ENCODE results near the gene PARD3B.

PARD3B gene

DNA sequence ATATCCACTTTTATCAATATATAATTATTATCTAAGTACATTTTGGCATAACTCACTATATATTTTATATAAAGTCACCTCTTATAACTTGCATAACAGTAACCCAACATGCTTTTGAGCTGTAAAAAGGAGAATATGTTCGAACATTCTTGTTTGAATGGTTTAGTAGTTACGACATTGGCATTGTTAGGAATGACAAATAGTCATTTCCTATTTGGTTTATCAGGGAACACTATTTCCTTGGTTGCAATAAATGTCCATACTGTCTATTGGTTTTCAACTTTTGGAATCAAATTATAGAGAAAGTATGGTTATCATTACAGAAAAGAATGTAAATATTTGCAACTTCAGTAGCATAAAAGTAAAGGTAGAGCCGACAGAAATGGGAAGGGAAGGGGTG, 124.1 kb downstream of the PARD3B start:
- Histone ChIP-seq H3K27me3 (replicated peaks; ENCODE audit: insufficient read depth, low read length) (no peaks in the 10 kb centered on the region), H3K4me1 (ENCODE audit: low read length) (no peaks in the 10 kb centered on the region)
- TF ChIP-seq EZH2 (optimal IDR thresholded peaks at IDR 0.05; ENCODE audit: low read depth, low read length) = no peak
- TF ChIP-seq, protein P1, sequence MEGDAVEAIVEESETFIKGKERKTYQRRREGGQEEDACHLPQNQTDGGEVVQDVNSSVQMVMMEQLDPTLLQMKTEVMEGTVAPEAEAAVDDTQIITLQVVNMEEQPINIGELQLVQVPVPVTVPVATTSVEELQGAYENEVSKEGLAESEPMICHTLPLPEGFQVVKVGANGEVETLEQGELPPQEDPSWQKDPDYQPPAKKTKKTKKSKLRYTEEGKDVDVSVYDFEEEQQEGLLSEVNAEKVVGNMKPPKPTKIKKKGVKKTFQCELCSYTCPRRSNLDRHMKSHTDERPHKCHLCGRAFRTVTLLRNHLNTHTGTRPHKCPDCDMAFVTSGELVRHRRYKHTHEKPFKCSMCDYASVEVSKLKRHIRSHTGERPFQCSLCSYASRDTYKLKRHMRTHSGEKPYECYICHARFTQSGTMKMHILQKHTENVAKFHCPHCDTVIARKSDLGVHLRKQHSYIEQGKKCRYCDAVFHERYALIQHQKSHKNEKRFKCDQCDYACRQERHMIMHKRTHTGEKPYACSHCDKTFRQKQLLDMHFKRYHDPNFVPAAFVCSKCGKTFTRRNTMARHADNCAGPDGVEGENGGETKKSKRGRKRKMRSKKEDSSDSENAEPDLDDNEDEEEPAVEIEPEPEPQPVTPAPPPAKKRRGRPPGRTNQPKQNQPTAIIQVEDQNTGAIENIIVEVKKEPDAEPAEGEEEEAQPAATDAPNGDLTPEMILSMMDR (IDR thresholded peaks at IDR 0.05; ENCODE audit: low read length) = no peak
- TF ChIP-seq EZH2phosphoT487 (IDR thresholded peaks at IDR 0.05; ENCODE audit: low read length) = no peak

DNA sequence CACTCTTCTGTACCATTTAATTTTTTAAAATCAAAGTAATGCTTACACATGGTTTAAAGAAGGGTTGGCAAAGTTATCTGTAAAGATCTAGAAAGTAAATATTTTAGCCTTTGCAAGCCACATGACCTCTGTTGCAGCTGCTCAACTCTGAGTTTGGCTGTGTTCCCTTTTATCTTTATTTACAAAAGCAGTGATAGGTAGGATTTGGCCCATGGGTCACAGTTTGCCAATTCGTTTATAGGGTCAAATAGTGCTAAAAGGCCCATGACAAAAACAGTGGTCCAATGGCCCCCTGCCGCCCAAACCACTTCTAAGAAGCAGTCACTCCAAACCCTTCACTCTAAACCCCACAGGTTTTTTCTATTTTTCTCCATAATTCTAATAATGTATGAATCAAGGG, 124.8 kb downstream of the PARD3B start:
- no peak overlapping the region for H3K27ac ChIP-seq (ENCODE audit: low read length)
- H3K4me3 ChIP-seq (ENCODE audit: low read length) = no peak overlapping the region
- TF ChIP-seq, protein P1 (IDR thresholded peaks at IDR 0.05; ENCODE audit: low read length) = no peak
- no peak for TF ChIP-seq EZH2phosphoT487 (IDR thresholded peaks at IDR 0.05; ENCODE audit: low read length)
- TF ChIP-seq EZH2 (optimal IDR thresholded peaks at IDR 0.05; ENCODE audit: low read depth, low read length) = no peak
- no peaks in the 10 kb centered on the region for H3K36me3 ChIP-seq (replicated peaks; ENCODE audit: insufficient read depth, low read length)
- no peaks in the 10 kb centered on the region for H3K79me2 ChIP-seq (ENCODE audit: low read length)
- H3F3A ChIP-seq (ENCODE audit: insufficient read depth, low read length) = no peaks in the 10 kb centered on the region
- H2AFZ ChIP-seq (ENCODE audit: low read length) = no peak overlapping the region
- no peaks in the 10 kb centered on the region for H3K9me3 ChIP-seq (replicated peaks; ENCODE audit: insufficient read depth, low read length)
- H3K9me2 ChIP-seq (replicated peaks; ENCODE audit: insufficient read depth, low read length) = no peaks in the 10 kb centered on the region
- H3K27me3 ChIP-seq (replicated peaks; ENCODE audit: insufficient read depth, low read length) = no peaks in the 10 kb centered on the region
- DNase-seq = no peak
- H3K4me1 ChIP-seq (ENCODE audit: low read length) = no peaks in the 10 kb centered on the region
- H3K9ac ChIP-seq (ENCODE audit: low read length) = no peak overlapping the region
- no peak overlapping the region for H3K4me2 ChIP-seq (ENCODE audit: low read depth, low read length)
- H4K20me1 ChIP-seq (ENCODE audit: insufficient read depth, low read length) = no peaks in the 10 kb centered on the region

More for the DNA sequence above, 124.1 kb downstream of the PARD3B start:
- Histone ChIP-seq H3K9me3 (replicated peaks; ENCODE audit: insufficient read depth, low read length) (no peaks in the 10 kb centered on the region), H3K36me3 (replicated peaks; ENCODE audit: insufficient read depth, low read length) (no peaks in the 10 kb centered on the region), H3K4me2 (ENCODE audit: low read depth, low read length) (no peak overlapping the region), H3K79me2 (ENCODE audit: low read length) (no peaks in the 10 kb centered on the region), H3K4me3 (ENCODE audit: low read length) (no peak overlapping the region), H3K9ac (ENCODE audit: low read length) (no peak overlapping the region), H2AFZ (ENCODE audit: low read length) (no peak overlapping the region), H4K20me1 (ENCODE audit: insufficient read depth, low read length) (no peaks in the 10 kb centered on the region), H3K9me2 (replicated peaks; ENCODE audit: insufficient read depth, low read length) (no peaks in the 10 kb centered on the region), H3K27ac (ENCODE audit: low read length) (no peak overlapping the region), H3F3A (ENCODE audit: insufficient read depth, low read length) (no peaks in the 10 kb centered on the region)
- DNase-seq = no peak

DNA sequence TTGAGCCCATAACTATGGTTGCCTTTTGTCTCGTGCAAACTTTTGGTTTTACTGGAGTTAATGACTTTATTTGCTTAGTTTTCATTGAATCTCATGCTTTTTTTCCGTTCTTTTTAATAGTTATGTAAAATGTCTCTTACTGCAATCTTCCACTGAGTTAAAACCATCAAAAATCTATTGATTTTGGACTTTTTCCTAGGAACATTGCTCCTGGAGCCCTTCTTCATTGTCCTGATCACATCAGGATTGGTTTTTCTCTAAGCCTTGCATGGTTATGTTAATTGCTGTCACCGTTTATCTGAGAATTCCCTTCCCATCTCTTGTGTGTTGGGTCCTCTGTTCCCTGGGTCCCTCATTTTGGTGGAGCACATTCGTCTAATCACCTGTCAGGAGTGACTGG, 125.5 kb downstream of the PARD3B start:
- no peak overlapping the region for H3K9ac ChIP-seq (ENCODE audit: low read length)
- no peaks in the 10 kb centered on the region for H3F3A ChIP-seq (ENCODE audit: insufficient read depth, low read length)
- no peaks in the 10 kb centered on the region for H4K20me1 ChIP-seq (ENCODE audit: insufficient read depth, low read length)
- no peaks in the 10 kb centered on the region for H3K36me3 ChIP-seq (replicated peaks; ENCODE audit: insufficient read depth, low read length)
- no peak for TF ChIP-seq EZH2 (optimal IDR thresholded peaks at IDR 0.05; ENCODE audit: low read depth, low read length)
- no peak overlapping the region for H2AFZ ChIP-seq (ENCODE audit: low read length)
- no peaks in the 10 kb centered on the region for H3K9me3 ChIP-seq (replicated peaks; ENCODE audit: insufficient read depth, low read length)
- H3K27ac ChIP-seq (ENCODE audit: low read length) = no peak overlapping the region
- no peaks in the 10 kb centered on the region for H3K9me2 ChIP-seq (replicated peaks; ENCODE audit: insufficient read depth, low read length)
- no peaks in the 10 kb centered on the region for H3K27me3 ChIP-seq (replicated peaks; ENCODE audit: insufficient read depth, low read length)
- DNase-seq = no peak
- no peaks in the 10 kb centered on the region for H3K79me2 ChIP-seq (ENCODE audit: low read length)
- H3K4me3 ChIP-seq (ENCODE audit: low read length) = no peak overlapping the region
- H3K4me2 ChIP-seq (ENCODE audit: low read depth, low read length) = no peak overlapping the region
- no peaks in the 10 kb centered on the region for H3K4me1 ChIP-seq (ENCODE audit: low read length)

DNA sequence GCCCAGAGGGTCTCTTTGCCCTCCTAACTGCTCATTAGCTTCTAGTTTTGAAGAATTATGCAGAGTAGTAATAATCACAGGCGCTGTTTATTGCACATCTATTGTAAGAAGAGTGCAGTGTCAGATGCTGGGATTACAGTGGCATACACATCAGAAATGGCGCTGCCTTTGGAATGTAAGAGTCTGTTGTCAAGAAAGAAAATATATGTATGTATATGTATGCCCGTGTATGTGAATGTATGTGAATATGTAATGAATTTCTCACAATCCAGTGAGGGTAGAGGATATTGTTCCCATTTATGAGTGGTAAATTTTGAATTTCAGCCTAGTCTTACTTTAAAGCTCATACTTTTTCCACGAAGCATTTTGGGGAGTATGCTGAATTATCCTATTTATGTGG, 127.5 kb downstream of the PARD3B start:
- TF ChIP-seq EZH2phosphoT487 (IDR thresholded peaks at IDR 0.05; ENCODE audit: low read length) = no peak
- TF ChIP-seq, protein P1 (IDR thresholded peaks at IDR 0.05; ENCODE audit: low read length) = no peak
- TF ChIP-seq EZH2 (optimal IDR thresholded peaks at IDR 0.05; ENCODE audit: low read depth, low read length) = no peak
- H3K79me2 ChIP-seq (ENCODE audit: low read length) = no peaks in the 10 kb centered on the region
- H3K27ac ChIP-seq (ENCODE audit: low read length) = no peak overlapping the region
- no peak overlapping the region for H3K4me2 ChIP-seq (ENCODE audit: low read depth, low read length)
- no peak overlapping the region for H3K9ac ChIP-seq (ENCODE audit: low read length)
- no peak overlapping the region for H2AFZ ChIP-seq (ENCODE audit: low read length)
- no peaks in the 10 kb centered on the region for H3K9me3 ChIP-seq (replicated peaks; ENCODE audit: insufficient read depth, low read length)
- no peaks in the 10 kb centered on the region for H3F3A ChIP-seq (ENCODE audit: insufficient read depth, low read length)
- no peaks in the 10 kb centered on the region for H4K20me1 ChIP-seq (ENCODE audit: insufficient read depth, low read length)
- H3K4me3 ChIP-seq (ENCODE audit: low read length) = no peak overlapping the region
- H3K36me3 ChIP-seq (replicated peaks; ENCODE audit: insufficient read depth, low read length) = no peaks in the 10 kb centered on the region
- H3K27me3 ChIP-seq (replicated peaks; ENCODE audit: insufficient read depth, low read length) = no peaks in the 10 kb centered on the region
- no peaks in the 10 kb centered on the region for H3K4me1 ChIP-seq (ENCODE audit: low read length)
- DNase-seq = no peak
- no peaks in the 10 kb centered on the region for H3K9me2 ChIP-seq (replicated peaks; ENCODE audit: insufficient read depth, low read length)

Data from MM.1S (cell line).